ENCODE data around the gene COA8. TPM values are rescaled to one million over a fixed set of nuclear protein-coding genes. Genes with fewer than 3 reads are reported as not detected.

Gene COA8
- total and polyA plus RNA-seq, 2 donors (not counting 3 experiments of a cell fraction or from before 2014, with no cell fraction given) = 19.1 to 46.4 TPM

- ChIA-PET CTCF (no interaction called here), POLR2A (no interaction called here)
- dilution Hi-C loops (cut with MboI; ENCODE audit: extremely low pct_ligation_motif_present, low sequenced_read_pairs) = no loop called here
- H3K36me3 ChIP-seq (ENCODE audit: control insufficient read depth in 2 of 2, extremely low read depth in 1 of 2, insufficient read depth in 2 of 2, low read length in 2 of 2) = no peaks in the 10 kb centered on the region
- no peaks in the 10 kb centered on the region for H3K9me1 ChIP-seq (replicated peaks; ENCODE audit: control insufficient read depth, extremely low read depth, insufficient read depth, low read length)
- H3K4me2 ChIP-seq (ENCODE audit: insufficient read depth, low read length) = no peak overlapping the region
- H3K4me1 ChIP-seq (ENCODE audit: control insufficient read depth, extremely low read depth, insufficient read depth, low read length) = peaks cover 24% of the 10 kb centered on the region
- peak overlapping the region; percentile 24 for H2AFZ ChIP-seq (ENCODE audit: low read depth, low read length)
- no peak for DNase-seq (ENCODE audit: low read depth, low spot score)
- H3K4me3 ChIP-seq (replicated peaks in 1 of 3; ENCODE audit: insufficient read depth in 1 of 3, low read depth in 1 of 3, low read length in 3 of 3) = no peak overlapping the region
- H3K27me3 ChIP-seq (ENCODE audit: control insufficient read depth in 2 of 2, insufficient read depth in 2 of 2, low read length in 2 of 2) = no peaks in the 10 kb centered on the region
- TF ChIP-seq, protein P1, sequence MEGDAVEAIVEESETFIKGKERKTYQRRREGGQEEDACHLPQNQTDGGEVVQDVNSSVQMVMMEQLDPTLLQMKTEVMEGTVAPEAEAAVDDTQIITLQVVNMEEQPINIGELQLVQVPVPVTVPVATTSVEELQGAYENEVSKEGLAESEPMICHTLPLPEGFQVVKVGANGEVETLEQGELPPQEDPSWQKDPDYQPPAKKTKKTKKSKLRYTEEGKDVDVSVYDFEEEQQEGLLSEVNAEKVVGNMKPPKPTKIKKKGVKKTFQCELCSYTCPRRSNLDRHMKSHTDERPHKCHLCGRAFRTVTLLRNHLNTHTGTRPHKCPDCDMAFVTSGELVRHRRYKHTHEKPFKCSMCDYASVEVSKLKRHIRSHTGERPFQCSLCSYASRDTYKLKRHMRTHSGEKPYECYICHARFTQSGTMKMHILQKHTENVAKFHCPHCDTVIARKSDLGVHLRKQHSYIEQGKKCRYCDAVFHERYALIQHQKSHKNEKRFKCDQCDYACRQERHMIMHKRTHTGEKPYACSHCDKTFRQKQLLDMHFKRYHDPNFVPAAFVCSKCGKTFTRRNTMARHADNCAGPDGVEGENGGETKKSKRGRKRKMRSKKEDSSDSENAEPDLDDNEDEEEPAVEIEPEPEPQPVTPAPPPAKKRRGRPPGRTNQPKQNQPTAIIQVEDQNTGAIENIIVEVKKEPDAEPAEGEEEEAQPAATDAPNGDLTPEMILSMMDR (IDR thresholded peaks at IDR 0.05; ENCODE audit: extremely low read depth in 1 of 2, insufficient read depth in 1 of 2, low read depth in 1 of 2, low read length in 2 of 2) = no peak
- no peak for TF ChIP-seq POLR2AphosphoS5 (IDR thresholded peaks at IDR 0.05; ENCODE audit: insufficient read depth, low read depth, low read length)
- TF ChIP-seq JUN (IDR thresholded peaks at IDR 0.05; ENCODE audit: borderline replicate concordance, insufficient read depth, insufficient read length, low read depth) = no peak
- H3K27ac ChIP-seq (ENCODE audit: insufficient read depth, low read depth, low read length) = peak overlapping the region; percentile 6
- intact Hi-C loops (cut with micrococcal nuclease) = loop anchor here (2.0 kb wide), 1 partner anchor 51 kb away; no protein-coding TSS in a partner anchor
- no peak overlapping the region for H3K9ac ChIP-seq (replicated peaks; ENCODE audit: extremely low read depth, insufficient read depth, low read length)
- no TSS peak for BruUV-seq (replicated peaks)
- H3K79me2 ChIP-seq (ENCODE audit: control insufficient read depth, insufficient read depth, low read length) = peaks cover 32% of the 10 kb centered on the region
- peak; percentile 24 for FAIRE-seq
- no peaks in the 10 kb centered on the region for H3K9me3 ChIP-seq (replicated peaks; ENCODE audit: control insufficient read depth, insufficient read depth, low read length)
- H4K20me1 ChIP-seq (replicated peaks; ENCODE audit: control insufficient read depth, extremely low read depth, insufficient read depth, low read length) = no peaks in the 10 kb centered on the region
These were observed 64.6 kb downstream of the COA8 start for GRCh38 chr14:103627073-103628025.
